IPS DF 6.9 (cell line): Measurements from ENCODE around the gene DUXB.

Source experiments
- DNase-seq: peaks from one replicate; pipeline ENCODE4 v3.0.0-alpha.2; 2013; ENCODE audit warnings: low read depth, low spot score
- H3K27ac ChIP-seq: one replicate; pipeline ENCODE4 v1.5.1; 2013; ENCODE audit warnings: low read length, control low read depth
- H3K27me3 ChIP-seq: 2 replicates; pipeline ENCODE4 v1.6.1; 2013; ENCODE audit warnings: mild to moderate bottlenecking, low read length; ENCODE audit not compliant: control insufficient read depth, insufficient read depth
- H3K36me3 ChIP-seq: 2 replicates; pipeline ENCODE4 v1.6.1; 2013; ENCODE audit warnings: low read length; ENCODE audit not compliant: control insufficient read depth, insufficient read depth
- H3K4me1 ChIP-seq: 2 replicates; pipeline ENCODE4 v1.6.1; 2013; ENCODE audit warnings: low read length; ENCODE audit not compliant: control insufficient read depth, insufficient read depth
- H3K4me3 ChIP-seq: 2 replicates; pipeline ENCODE4 v1.5.1; 2013; ENCODE audit warnings: mild to moderate bottlenecking, low read length
- H3K9me3 ChIP-seq: 2 replicates; pipeline ENCODE4 v1.6.1; 2013; ENCODE audit warnings: low read length, inconsistent platforms; ENCODE audit not compliant: control insufficient read depth, insufficient read depth
- WGBS: extraction: QIAGEN DNeasy Blood & Tissue Kit; methylation state at CpG from one replicate; pipeline ENCODE4 v1.1.7; 2013; ENCODE audit warnings: mixed read lengths, missing lambda C conversion rate; ENCODE audit not compliant: insufficient read length, insufficient coverage; 5-methylcytosine and 5-hydroxymethylcytosine counted together

Gene DUXB

DNA sequence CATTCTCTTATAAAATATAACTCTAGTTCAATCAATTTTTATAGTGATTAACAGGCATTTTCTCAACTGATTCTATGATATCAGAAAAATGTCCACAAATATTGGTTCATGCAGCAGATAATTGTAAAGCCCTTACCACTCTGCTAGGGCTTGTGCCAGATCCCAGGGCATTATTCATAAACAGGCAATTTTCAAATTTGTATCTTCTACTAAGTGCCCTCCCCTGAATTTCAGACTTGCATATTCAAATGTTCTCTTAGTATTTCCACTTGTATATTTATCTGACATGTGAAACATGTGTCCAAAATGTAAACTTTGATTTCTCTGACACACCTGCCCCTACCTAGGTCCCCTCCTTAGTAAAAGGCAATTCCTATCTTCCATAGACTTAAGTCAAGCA lies 33.8 kb downstream of the DUXB start:
- DNase-seq: no peak
- Histone ChIP-seq H3K9me3 (no peaks in the 10 kb centered on the region), H3K27ac (no peak overlapping the region), H3K27me3 (no peaks in the 10 kb centered on the region), H3K4me3 (no peak overlapping the region), H3K4me1 (no peaks in the 10 kb centered on the region), H3K36me3 (no peaks in the 10 kb centered on the region)

DNA sequence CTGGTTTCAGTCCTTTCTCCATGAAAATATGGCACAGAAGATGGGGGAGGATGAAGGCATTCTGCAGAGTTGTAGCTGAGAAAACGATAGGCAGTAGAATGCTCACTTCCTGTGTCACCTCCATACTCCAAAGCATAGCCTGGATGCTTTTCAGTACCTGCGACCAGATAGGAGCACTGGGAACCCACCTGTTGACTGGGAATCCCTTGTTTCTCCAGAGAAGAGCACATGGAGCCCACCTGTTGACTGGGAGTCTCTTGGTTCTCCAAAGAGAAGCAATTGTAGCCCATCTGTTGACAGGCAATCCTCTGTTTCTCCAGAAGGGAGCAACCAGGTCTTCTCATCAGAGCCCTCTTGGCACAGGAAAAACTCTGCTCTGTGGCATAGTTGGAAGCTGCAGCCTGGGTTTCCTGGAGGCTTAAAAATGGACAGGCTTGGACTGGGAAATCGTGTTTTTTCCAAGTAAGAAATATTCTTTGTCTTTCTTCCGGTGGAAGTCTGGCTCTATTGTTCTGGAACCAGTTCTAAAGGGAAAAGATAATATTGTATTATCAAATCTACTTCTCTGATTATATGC lies 40.4 kb downstream of the DUXB start:
- Histone ChIP-seq H3K4me1 (no peaks in the 10 kb centered on the region), H3K27me3 (no peaks in the 10 kb centered on the region), H3K36me3 (peaks cover 3% of the 10 kb centered on the region; the same call in 1 of the 2 replicates), H3K27ac (no peak overlapping the region), H3K4me3 (no peak overlapping the region), H3K9me3 (no peaks in the 10 kb centered on the region)
- WGBS: no CpG with 5 or more reads among the region's 4 CpGs
- DNase-seq: no peak

DNA sequence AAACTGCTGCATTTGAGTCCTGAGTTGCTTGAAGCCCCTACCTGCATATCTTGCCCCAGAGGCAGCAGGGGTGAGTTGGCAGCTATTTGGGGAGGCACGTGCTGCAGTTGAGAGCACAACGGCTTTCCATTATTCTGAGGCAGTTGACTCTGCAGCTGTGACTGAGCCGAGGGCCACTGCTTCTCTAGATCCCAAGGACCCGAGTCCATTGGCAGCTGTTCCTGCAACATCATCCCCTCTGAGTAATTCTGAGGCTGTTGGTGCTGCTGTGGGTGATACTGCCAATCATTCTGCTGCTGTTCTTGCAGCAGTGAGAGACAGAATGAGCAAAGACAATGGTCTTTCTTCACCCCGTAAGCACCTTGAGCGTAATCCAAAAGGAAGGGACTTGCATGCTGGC lies 40.9 kb downstream of the DUXB start:
- H3K4me1 ChIP-seq: no peaks in the 10 kb centered on the region
- no peak overlapping the region for H3K4me3 ChIP-seq
- no peaks in the 10 kb centered on the region for H3K9me3 ChIP-seq
- H3K27me3 ChIP-seq: no peaks in the 10 kb centered on the region
- H3K36me3 ChIP-seq: peaks cover 3% of the 10 kb centered on the region; the same call in 1 of the 2 replicates
- no CpG with 5 or more reads among the region's 6 CpGs for WGBS
- DNase-seq: no peak
- no peak overlapping the region for H3K27ac ChIP-seq

DNA sequence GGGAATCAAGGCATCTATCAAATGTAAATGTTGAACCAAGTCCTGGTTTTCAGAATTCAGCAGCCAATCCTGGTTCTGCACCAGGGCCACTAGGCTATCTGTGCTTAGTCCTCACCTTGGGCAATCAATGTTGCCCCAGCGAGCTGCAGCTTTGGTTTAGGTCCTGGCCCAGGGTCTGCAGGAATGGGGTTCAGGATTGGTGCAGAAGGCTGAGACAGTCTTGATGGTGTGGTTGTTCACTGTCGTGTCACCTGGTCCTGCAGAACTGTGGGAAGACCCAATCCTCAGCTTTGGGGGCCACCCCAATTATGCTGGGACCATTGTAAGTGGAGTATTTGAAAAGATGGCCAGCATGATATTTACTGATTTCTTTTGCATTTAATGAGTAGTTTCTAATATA lies 43.1 kb downstream of the DUXB start:
- Histone ChIP-seq H3K27me3 (no peaks in the 10 kb centered on the region), H3K4me1 (no peaks in the 10 kb centered on the region), H3K27ac (no peak overlapping the region), H3K9me3 (no peaks in the 10 kb centered on the region), H3K4me3 (no peak overlapping the region), H3K36me3 (peaks cover 3% of the 10 kb centered on the region; the same call in 1 of the 2 replicates)
- no peak for DNase-seq
- no CpG with 5 or more reads among the region's 2 CpGs for WGBS

DNA sequence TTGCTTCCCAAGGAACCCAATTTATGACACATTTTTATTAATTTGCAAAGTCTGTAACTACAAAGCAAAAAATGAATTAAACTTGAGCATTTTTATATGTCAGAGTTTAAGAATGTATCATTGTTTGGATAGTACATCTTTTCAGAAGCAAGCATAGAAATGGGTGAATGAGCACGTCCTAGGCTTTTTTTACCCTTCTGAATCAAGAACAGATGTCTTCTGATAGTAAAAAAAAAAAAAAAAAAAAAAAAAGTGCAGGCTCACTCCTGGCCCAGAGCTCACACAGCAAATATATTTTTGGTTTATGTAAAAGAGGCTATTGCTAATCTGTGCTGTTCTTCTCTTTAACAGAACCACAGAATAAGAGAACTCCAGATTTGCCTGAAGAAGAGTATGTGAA lies 47.3 kb downstream of the DUXB start:
- no CpG with 5 or more reads among the region's 1 CpG for WGBS
- DNase-seq: no peak
- no peaks in the 10 kb centered on the region for H3K9me3 ChIP-seq
- no peak overlapping the region for H3K27ac ChIP-seq
- H3K4me3 ChIP-seq: no peak overlapping the region
- no peaks in the 10 kb centered on the region for H3K27me3 ChIP-seq
- H3K4me1 ChIP-seq: no peaks in the 10 kb centered on the region
- H3K36me3 ChIP-seq: peaks cover 3% of the 10 kb centered on the region; the same call in 1 of the 2 replicates

DNA sequence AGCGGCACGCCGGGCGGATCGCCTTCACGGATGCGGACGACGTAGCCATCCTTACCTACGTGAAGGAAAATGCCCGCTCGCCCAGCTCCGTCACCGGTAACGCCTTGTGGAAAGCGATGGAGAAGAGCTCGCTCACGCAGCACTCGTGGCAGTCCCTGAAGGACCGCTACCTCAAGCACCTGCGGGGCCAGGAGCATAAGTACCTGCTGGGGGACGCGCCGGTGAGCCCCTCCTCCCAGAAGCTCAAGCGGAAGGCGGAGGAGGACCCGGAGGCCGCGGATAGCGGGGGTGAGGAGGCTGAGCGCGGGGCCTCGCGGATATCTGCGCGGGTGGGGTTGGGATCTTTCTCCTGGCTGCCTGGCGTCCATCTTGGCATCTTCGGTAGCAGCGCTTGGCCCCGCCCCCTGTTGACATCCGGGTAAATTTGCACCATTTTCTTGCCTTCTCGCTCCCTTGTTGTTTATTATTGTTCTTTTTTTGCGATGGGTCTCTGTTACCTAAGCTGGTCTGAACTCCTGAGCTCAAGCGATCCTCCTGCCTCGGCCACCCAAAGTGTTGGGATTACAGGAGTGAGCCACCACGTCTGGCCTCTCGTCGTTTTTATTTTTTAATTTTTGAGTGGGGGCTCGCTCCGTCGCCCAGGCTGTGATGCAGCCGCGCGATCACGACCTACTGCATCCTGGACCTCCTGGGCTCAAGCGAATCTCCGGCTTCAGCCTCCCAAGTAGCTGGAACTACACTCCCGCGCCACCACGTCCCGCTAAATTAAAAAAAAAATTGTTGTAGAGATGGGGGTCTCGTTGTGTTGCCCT lies 52.8 kb downstream of the DUXB start:
- WGBS: no CpG with 5 or more reads among the region's 62 CpGs
- H3K4me3 ChIP-seq: peak overlapping the region; percentile 88
- H3K36me3 ChIP-seq: no peaks in the 10 kb centered on the region
- H3K4me1 ChIP-seq: no peaks in the 10 kb centered on the region
- no peaks in the 10 kb centered on the region for H3K9me3 ChIP-seq
- no peaks in the 10 kb centered on the region for H3K27me3 ChIP-seq
- DNase-seq: peak; percentile 57
- H3K27ac ChIP-seq: no peak overlapping the region

DNA sequence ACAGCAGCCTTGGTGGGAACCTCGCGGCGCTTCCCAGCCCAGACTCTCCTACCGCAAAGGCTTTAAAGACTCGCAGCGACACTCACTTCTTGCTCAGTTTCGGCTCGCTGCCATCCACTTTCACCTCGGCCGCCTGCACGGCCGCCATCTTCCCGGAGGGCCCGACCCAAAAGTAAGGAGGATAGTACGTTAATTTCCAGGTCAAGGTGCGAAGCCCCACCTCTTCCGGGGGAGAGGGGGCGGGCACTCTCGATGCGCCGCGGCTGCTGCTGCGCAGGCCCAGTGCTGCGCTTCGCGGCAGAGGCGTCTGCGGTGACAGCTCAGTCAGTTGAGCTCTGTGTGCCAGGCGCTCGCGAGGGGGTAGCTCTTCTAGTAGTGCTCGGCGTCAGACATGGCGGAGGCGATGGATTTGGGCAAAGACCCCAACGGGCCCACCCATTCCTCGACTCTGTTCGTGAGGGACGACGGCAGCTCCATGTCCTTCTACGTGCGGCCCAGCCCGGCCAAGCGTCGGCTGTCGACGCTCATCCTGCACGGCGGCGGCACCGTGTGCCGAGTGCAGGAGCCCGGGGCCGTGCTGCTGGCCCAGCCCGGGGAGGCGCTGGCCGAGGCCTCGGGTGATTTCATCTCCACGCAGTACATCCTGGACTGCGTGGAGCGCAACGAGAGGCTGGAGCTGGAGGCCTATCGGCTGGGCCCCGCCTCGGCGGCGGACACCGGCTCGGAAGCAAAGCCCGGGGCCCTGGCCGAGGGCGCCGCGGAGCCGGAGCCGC lies 53.6 kb downstream of the DUXB start, which contains the start of the genes KARS1 and TERF2IP:
TSS of gene KARS1 (minus strand) at position 174 of the 773 bp plus-strand sequence. CDS start at position 148, 26 bp downstream.
TSS of gene TERF2IP (plus strand) at position 282 of the 773 bp plus-strand sequence. CDS start at position 392, 110 bp downstream.
- no CpG with 5 or more reads among the region's 76 CpGs for WGBS
- no peaks in the 10 kb centered on the region for H3K36me3 ChIP-seq
- no peak within 1 kb of the TSS for H3K27ac ChIP-seq
- H3K4me1 ChIP-seq: no peaks in the 10 kb centered on the region
- H3K4me3 ChIP-seq: peak within 1 kb of the TSS; percentile 88
- H3K27me3 ChIP-seq: no peaks in the 10 kb centered on the region
- H3K9me3 ChIP-seq: no peaks in the 10 kb centered on the region
- DNase-seq: peak; percentile 75

DNA sequence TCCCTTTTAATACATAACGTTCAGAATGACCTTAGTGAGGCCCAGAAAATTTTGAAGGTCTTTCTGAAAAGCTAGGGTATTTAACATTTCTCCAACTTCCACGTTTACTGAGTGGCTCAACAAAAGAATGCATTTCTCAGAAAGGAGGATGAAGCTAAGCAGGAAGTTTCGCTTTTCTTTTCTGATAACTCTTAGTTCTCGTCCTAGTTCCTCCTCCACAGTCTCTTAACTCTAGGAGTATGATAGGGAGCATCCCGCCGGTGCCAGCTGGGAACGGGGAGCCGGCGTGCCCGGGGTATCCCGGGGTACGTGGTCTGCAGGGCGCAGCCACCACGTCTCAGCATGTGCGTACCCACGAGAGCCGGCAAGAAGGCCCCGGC lies 54.2 kb downstream of the DUXB start:
- no CpG with 5 or more reads among the region's 18 CpGs for WGBS
- H3K36me3 ChIP-seq: no peaks in the 10 kb centered on the region; the same call in 1 of the 2 replicates
- no peak overlapping the region for H3K27ac ChIP-seq
- H3K4me3 ChIP-seq: peak overlapping the region; percentile 88
- no peaks in the 10 kb centered on the region for H3K27me3 ChIP-seq
- DNase-seq: no peak
- H3K9me3 ChIP-seq: no peaks in the 10 kb centered on the region
- H3K4me1 ChIP-seq: no peaks in the 10 kb centered on the region

DNA sequence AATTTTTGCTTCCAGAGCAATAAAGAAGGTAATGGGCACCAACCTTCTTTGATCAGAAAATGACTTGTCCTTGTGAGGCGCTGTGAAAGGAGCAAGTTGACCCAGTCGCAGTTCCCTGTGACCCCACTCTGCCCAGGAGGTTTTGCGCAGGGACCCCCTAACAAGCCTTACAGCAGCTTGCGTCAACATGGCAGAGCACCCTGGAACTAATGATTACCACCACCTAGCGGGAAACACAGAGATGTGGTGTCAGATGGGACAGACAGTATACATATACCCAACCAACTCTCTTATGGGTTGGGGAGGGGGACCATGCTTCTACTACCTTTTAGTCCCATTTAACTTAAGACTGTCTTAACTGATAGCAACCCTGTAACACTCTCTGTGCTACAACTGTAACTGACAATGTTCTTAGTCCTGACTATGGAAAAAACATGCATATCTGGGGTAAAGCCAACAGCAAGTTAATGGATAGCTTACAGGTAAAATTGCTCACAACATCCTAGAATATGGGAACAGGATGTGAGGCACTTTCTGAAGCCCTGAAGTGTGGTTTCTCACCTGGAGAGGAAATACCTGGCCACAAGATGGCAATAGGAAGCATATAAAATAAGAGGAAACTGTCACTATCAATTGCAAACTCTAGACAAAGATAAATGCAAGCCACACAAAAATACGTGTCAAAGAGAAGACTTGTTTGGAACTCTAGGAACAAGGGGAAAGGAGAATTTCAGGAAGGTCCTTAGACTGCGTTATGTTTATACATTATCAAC lies 56.8 kb downstream of the DUXB start:
- H3K4me1 ChIP-seq: no peaks in the 10 kb centered on the region
- H3K36me3 ChIP-seq: peaks cover 17% of the 10 kb centered on the region; the same call in 1 of the 2 replicates
- DNase-seq: no peak
- no peak overlapping the region for H3K27ac ChIP-seq
- no peaks in the 10 kb centered on the region for H3K9me3 ChIP-seq
- WGBS: no CpG with 5 or more reads among the region's 7 CpGs
- no peaks in the 10 kb centered on the region for H3K27me3 ChIP-seq
- no peak overlapping the region for H3K4me3 ChIP-seq
